RWPE1 (cell line): ENCODE measurements around the gene NDUFA13.
A peak's percentile ranks its signal among the peaks of the same experiment; 100 is the strongest.

Source experiments
- CTCF ChIA-PET: fragments of 350-600 bp; sonication (Branson Sonifier 250); formaldehyde crosslinking; extraction: SDS; loops from one replicate; lab custom pipeline; 2021; lab: Yijun Ruan, JAX
- POLR2A ChIA-PET: fragments of 400-600 bp; formaldehyde crosslinking; extraction: SDS; loops from one replicate; lab custom pipeline; 2020; ENCODE audit warnings: antibody characterized with exemption; ENCODE audit not compliant: low non-redundant PET; lab: Yijun Ruan, JAX
- DNase-seq: peaks from one replicate; pipeline ENCODE4 v3.0.0; 2012; ENCODE audit warnings: low spot score
- H3K27ac ChIP-seq: fragments of 450-650 bp; 2 replicates; pipeline ENCODE4 v1.5.1; 2017
- CTCF ChIP-seq: fragments of 450-650 bp; conservative IDR thresholded peaks from 2 replicates; pipeline ENCODE4 v1.5.1; 2017; ENCODE audit warnings: low read depth, mild to moderate bottlenecking

The NDUFA13 gene

GRCh38 chr19:19507354-19507753 lies 8.7 kb upstream of the NDUFA13 start:
- CTCF ChIA-PET: interaction anchor here (0.5 kb wide), 1 partner anchor 58 kb away, joined by 3 read pairs; no protein-coding TSS in a partner anchor
- no peak for TF ChIP-seq CTCF
- no peak for DNase-seq
- POLR2A ChIA-PET: no interaction called here
- H3K27ac ChIP-seq: no peak overlapping the region

GRCh38 chr19:19508217-19508616 lies 7.8 kb upstream of the NDUFA13 start:
- DNase-seq: no peak
- CTCF ChIA-PET: no interaction called here
- POLR2A ChIA-PET: no interaction called here
- TF ChIP-seq CTCF: no peak
- H3K27ac ChIP-seq: peak overlapping the region; percentile 19; the same call in 1 of the 2 replicates

GRCh38 chr19:19510432-19510831 lies 5.6 kb upstream of the NDUFA13 start:
- ChIA-PET POLR2A (no interaction called here), CTCF (no interaction called here)
- no peak for DNase-seq
- no peak for TF ChIP-seq CTCF
- peak overlapping the region; percentile 30 for H3K27ac ChIP-seq

- POLR2A ChIA-PET: no interaction called here
- no peak overlapping the region for H3K27ac ChIP-seq
- CTCF ChIA-PET: interaction anchor here (1.2 kb wide), 1 partner anchor 9 kb away, joined by 3 read pairs; no protein-coding TSS in a partner anchor
- no peak for DNase-seq
- no peak for TF ChIP-seq CTCF
These were observed 2.3 kb upstream of the NDUFA13 start for GRCh38 chr19:19513682-19514081.

- H3K27ac ChIP-seq: no peak overlapping the region; the same call in 1 of the 2 replicates
- ChIA-PET POLR2A (no interaction called here), CTCF (interaction anchor here (1.2 kb wide), 1 partner anchor 9 kb away, joined by 3 read pairs; no protein-coding TSS in a partner anchor)
- TF ChIP-seq CTCF: no peak
- DNase-seq: no peak
These were observed 1.8 kb upstream of the NDUFA13 start for GRCh38 chr19:19514215-19514657.

GRCh38 chr19:19514881-19515641 lies 964 bp upstream of the NDUFA13 start, which contains the start of gene TSSK6:
Gene TSSK6, minus strand, starts transcription at chr19:19515548. Its CDS starts 121 bp downstream, at chr19:19515427.
- no peak for DNase-seq
- ChIA-PET POLR2A (interaction anchor here (0.6 kb wide), 1 partner anchor 41 kb away, joined by 3 read pairs; no protein-coding TSS in a partner anchor), CTCF (interaction anchor here (0.7 to 1.2 kb wide), 5 partner anchors 10 to 159 kb away, joined by 3 to 4 read pairs (median 3); no protein-coding TSS in a partner anchor)
- H3K27ac ChIP-seq: peak within 1 kb of the TSS; percentile 80
- TF ChIP-seq CTCF: no peak
